A549 treated with DMSO at 1 μM for 4 hours (cell line): ENCODE measurements around the gene TEX55. TPM values are rescaled to one million over a fixed set of nuclear protein-coding genes. Genes with fewer than 3 reads are reported as not detected.

Experiments used
- total RNA-seq: library from RNA; stranded (reverse); fragments of 200-300 nt; extraction: Qiagen RNA extraction; gene quantifications from 5 replicates; pipeline ENCODE4 v1.2.3, GENCODE V29; 2022; ENCODE audit warnings: low read depth

The TEX55 gene
- total RNA-seq, result not detected in 5 replicates

DNA sequence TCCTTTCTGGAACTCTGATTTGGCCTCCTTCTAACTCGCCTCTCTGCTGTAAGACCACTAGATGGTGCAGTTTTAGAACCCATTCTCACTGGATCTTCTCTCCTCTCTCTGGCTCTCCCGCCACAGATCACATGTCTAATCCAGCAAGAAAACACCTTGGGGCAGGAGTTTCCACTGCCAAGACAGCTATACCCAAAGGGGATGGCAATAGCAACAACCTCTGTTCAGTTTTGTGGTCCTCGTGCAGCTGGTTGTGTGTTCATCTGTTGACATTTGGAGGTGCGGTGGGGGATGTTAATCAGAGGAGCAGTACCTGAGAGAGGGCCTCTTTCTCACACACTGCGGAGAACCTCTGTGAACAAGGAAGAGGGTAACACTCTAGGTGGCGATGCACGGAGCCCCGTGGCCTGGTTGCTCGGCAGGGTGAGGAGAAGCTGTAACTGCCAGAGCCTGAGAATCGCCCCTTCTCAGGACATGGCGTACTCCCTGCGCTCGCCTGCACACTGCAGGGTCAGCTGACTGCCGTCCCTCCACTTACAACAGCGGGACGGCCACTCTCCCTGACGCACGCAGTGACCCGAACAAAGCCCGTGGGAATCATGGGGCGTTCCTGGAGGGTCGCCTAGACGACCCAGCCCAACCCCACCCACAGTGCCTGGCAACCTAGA is at the start of gene TEX55:
Gene TEX55 (plus strand): TSS at position 666 of the 668 bp plus-strand sequence. CDS start 25 bp downstream, outside the sequence.

DNA sequence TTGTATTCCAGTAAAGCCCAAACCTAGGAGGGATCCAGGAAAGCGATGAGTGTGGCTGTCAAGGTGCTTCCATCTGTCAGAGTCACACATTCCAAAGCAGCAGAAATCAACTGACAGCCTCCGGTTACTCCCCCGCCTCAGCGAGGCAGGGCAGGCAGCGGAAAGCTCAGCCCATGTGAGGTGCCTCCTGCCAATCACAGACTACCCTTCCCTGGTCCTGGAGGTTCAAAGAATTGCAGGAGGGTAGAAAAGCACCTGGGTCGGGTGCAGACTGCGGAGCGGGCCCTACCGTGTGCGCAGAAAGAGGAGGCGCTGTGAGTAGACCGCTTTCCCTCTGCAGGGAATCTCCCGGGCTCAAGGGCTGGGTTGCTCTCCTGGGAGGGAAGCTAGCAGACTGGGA is 27.4 kb downstream of the TEX55 start, which contains the start of gene UPK1B:
Gene UPK1B (plus strand): TSS at position 274 of the 400 bp plus-strand sequence. CDS start 13,144 bp downstream, outside the sequence.

Other genes starting within 250 kb of the TEX55 start
- gene IGSF11, start 111.3 kb upstream of the TEX55 start, total RNA-seq, result 4.7 to 5.5 TPM (median 5.0 TPM) in 5 replicates
- gene UPK1B, start 27.4 kb downstream of the TEX55 start, total RNA-seq, result 9.5 to 14.2 TPM (median 12.1 TPM) in 5 replicates
- gene B4GALT4, start 94.7 kb downstream of the TEX55 start, total RNA-seq, result 80.6 to 116 TPM (median 112 TPM) in 5 replicates
- 0.94 to 2.0 TPM (median 1.5 TPM) in 5 replicates for gene ARHGAP31, start 148.2 kb downstream of the TEX55 start, total RNA-seq